Stomach smooth muscle (tissue), 2 donors: Measurements from ENCODE around the gene GSTT2B.
"Not testable (repeated sequence)": the region's sequence is repeated elsewhere in the genome, so short reads cannot be mapped to it uniquely, and the experiment has no call there.

Source experiments
- H3K27ac ChIP-seq: one replicate; pipeline ENCODE4 v1.7.0; 2013; ENCODE audit warnings: mild to moderate bottlenecking, low read length, inconsistent platforms
- H3K27me3 ChIP-seq, 2 donors: one replicate each; pipeline ENCODE4 v1.7.0; 2013; ENCODE audit warnings: low read length in 2 of 2; ENCODE audit not compliant: insufficient read depth in 2 of 2, control insufficient read depth in 1 of 2
- H3K36me3 ChIP-seq, 2 donors: one replicate each; pipeline ENCODE4 v1.7.0; 2013; ENCODE audit warnings: low read length in 2 of 2; ENCODE audit not compliant: control insufficient read depth in 2 of 2, insufficient read depth in 2 of 2
- H3K4me1 ChIP-seq: one replicate; pipeline ENCODE4 v1.7.0; 2013; ENCODE audit warnings: low read length; ENCODE audit not compliant: control insufficient read depth, insufficient read depth
- H3K4me3 ChIP-seq, 2 donors: one replicate each; pipeline ENCODE4 v1.7.0; 2013; ENCODE audit warnings: low read length in 2 of 2
- H3K9ac ChIP-seq, 2 donors: one replicate each; pipeline ENCODE4 v1.7.0; 2013; ENCODE audit warnings: low read length in 2 of 2, mild to moderate bottlenecking in 1 of 2
- H3K9me3 ChIP-seq, 2 donors: one replicate each; pipeline ENCODE4 v1.7.0; 2013; ENCODE audit warnings: low read length in 2 of 2; ENCODE audit not compliant: control insufficient read depth in 2 of 2
- donor health status: healthy.
- donor health status: Pancreatic carcinoma.

GSTT2B gene

DNA sequence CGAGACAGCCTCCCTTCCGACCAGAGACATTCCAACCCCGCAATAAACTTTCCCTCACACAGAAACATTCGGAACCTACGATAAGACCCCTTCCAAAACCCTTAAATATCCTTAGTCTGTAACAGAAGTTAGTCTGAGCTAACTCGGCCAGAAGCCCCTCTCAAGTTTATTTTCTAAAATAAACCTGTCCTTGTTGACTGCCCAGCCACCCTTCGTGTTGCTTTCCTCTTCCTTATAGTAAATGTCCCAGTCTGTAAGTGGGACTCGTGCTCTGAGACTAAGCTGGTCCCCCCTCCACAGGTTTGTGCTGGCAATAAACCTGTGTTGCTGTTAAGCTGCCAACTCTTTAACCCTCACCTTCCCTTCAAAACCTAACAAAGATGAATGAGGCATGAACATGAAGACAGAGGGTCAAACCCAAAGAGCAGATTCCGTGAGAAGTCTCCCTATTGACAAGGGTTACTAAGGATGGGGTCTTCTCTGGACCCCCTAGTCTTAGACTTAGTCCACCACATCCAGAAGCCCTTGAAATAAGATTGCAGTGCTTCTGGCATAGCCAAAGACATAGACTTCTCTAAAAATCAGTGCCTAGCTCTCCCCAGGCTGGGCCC, 48.6 kb downstream of the GSTT2B start:
- no peaks in the 10 kb centered on the region for H3K36me3 ChIP-seq
- no peaks in the 10 kb centered on the region for H3K27me3 ChIP-seq
- no peaks in the 10 kb centered on the region for H3K9me3 ChIP-seq
- no peak overlapping the region for H3K9ac ChIP-seq
- H3K4me1 ChIP-seq, result peaks cover 14% of the 10 kb centered on the region
- no peak overlapping the region for H3K4me3 ChIP-seq
- no peak overlapping the region for H3K27ac ChIP-seq

DNA sequence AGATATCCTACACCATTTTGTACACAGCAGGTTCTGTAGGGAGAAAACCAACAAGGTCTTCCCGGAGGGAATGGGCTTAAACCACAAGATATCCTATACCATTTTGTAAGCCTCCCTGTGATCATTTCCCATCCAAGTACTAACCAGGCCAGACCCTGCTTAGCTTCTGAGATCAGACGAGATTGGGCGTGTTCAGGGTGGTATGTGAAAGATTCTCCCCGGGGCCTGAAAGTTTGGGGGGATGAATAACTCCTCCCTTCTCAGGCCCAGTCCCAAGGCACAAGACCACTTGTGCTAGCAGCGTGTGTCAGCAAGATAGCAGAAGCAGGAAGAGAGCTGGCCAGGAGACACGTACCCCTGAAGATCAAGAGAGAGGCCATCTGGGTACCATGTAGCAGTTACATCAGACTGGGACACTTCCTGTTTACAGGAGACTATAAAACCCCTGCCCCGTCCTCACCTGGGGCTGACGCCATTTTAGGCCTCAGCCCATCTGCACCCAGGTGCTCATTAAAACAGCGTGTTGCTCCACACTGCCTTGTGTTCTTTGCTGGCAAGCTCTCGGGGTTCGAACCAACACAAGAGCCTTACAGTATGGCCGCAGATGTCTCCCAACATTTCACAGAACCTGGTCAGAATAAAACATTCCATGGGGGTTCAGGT, 49.5 kb downstream of the GSTT2B start:
- H3K9ac ChIP-seq, result no peak overlapping the region
- H3K9me3 ChIP-seq, result no peaks in the 10 kb centered on the region
- H3K27ac ChIP-seq, result no peak overlapping the region
- peaks cover 14% of the 10 kb centered on the region for H3K4me1 ChIP-seq
- H3K27me3 ChIP-seq, result no peaks in the 10 kb centered on the region
- no peaks in the 10 kb centered on the region for H3K36me3 ChIP-seq
- no peak overlapping the region for H3K4me3 ChIP-seq

DNA sequence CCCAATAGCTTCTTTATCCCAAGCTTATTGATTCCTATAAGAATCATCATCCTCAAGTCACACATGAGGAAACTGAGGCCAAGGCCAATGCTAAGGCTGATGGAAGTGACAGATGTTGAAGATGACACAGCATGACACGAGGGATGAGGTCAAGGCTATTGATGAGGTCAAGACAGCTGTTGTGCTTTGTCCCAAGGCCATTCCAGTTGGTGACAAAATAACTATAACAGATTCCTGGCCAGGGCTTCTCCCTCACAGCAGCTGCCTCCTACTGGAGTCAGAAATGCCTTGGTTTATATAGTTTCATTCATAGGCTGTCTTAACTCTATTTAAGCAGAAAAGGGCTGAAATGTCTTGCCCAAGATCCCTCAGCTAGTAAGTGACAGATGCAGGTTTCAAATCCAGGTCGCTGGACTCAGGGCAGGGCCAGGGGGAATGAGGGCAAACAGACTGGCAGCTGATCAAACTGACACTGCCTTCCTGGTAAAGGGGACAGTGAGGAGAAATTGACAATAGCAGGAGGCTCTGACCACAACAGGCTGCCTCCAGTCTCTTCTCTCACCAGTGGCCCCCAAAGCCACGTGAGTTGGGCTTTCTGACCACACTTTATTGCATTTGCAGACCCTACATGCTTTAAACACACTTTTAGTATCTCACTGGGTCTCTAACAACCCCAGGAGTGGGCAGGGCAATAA, 50.4 kb downstream of the GSTT2B start:
- H3K9ac ChIP-seq, result no peak overlapping the region

DNA sequence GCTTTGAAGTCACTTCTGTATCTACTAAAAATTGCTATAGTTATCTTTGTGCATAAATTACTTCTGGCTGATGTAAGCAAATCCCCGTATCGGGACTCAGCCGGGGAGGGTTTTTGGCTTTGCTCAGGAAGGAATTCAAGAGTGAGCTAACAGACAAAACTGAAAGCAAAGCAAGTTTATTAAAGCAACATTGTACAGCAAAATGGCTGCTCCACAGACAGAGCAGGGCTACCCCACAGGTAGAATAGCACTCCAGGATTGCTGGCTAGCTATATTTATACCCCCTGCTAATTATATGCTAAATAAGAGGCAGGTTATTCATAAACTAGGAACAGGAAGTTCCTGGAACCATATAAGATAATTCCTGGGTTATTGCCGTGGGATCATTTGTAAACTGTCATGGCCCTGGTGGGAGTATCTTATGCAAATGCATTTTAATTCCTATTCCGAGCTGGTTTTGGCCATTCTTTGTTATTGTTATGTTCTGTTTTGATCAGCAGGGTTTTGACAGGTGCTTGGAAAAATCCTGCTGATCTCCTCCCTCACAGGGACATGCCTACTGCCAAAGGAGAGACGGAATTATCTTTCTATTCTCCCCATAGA, 51.6 kb downstream of the GSTT2B start:
- Histone ChIP-seq H3K27me3 (no peaks in the 10 kb centered on the region), H3K27ac (no peak overlapping the region), H3K9me3 (no peaks in the 10 kb centered on the region), H3K4me1 (peaks cover 14% of the 10 kb centered on the region), H3K4me3 (peak overlapping the region in 1 of 2 donors; percentile 47), H3K36me3 (no peaks in the 10 kb centered on the region), H3K9ac (peak overlapping the region in 1 of 2 donors; percentile 13)

More for the DNA sequence above, 50.4 kb downstream of the GSTT2B start:
- H3K9me3 ChIP-seq, result no peaks in the 10 kb centered on the region
- no peak overlapping the region for H3K27ac ChIP-seq
- no peaks in the 10 kb centered on the region for H3K36me3 ChIP-seq
- no peaks in the 10 kb centered on the region for H3K27me3 ChIP-seq
- peaks cover 14% of the 10 kb centered on the region for H3K4me1 ChIP-seq
- no peak overlapping the region for H3K4me3 ChIP-seq

DNA sequence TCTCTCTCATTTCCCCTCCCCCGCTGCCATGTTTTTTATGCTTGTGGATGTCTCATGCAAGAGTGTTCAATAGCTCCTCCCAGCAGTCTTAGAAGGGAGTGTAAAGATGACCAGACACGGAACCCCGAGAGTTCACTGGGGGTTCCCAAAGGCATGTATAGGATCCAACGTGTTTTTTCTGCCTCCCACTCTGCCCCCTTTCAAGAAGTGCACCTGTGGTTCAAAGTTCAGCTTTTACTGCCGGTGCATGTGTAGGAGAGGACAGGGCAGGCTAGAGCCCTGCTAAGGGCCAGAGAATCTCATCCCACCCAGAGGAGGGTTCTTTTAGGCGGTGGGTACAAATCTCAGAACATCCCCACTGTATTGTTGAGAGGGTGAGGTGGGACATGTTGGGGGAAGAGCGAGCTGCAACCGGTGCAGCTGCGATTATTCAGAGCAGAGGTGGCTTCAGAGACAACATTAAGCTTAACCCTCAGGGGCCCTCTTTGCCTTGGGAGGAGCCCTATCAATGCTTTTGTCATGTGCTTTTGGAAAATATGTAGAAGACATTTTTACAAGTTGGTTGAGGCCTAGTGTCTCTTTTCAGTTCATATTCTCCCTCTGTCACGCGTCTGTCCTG, 52.3 kb downstream of the GSTT2B start:
- no peaks in the 10 kb centered on the region for H3K27me3 ChIP-seq
- H3K9ac ChIP-seq, result no peak overlapping the region
- H3K4me1 ChIP-seq, result peaks cover 14% of the 10 kb centered on the region
- H3K36me3 ChIP-seq, result no peaks in the 10 kb centered on the region
- no peak overlapping the region for H3K4me3 ChIP-seq
- H3K9me3 ChIP-seq, result no peaks in the 10 kb centered on the region
- no peak overlapping the region for H3K27ac ChIP-seq

DNA sequence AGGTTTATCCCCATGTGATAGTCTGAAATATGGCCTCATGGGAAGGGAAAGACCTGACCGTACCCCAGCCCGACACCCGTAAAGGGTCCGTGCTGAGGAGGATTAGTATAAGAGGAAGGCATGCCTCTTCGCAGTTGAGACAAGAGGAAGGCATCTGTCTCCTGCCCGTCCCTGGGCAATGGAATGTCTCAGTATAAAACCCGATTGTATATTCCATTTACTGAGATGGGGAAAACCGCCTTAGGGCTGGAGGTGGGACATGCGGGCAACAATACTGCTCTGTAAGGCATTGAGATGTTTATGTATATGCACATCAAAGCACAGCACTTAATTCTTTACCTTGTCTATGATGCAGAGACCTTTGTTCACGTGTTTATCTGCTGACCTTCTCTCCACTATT, 53.6 kb downstream of the GSTT2B start:
- H3K27ac ChIP-seq, H3K36me3 ChIP-seq, H3K27me3 ChIP-seq, H3K9me3 ChIP-seq, H3K9ac ChIP-seq, H3K4me1 ChIP-seq, H3K4me3 ChIP-seq: not testable (repeated sequence)
